Activated CD4-positive, alpha-beta T cell treated with anti-CD3 and anti-CD28 coated beads, Interleukin-2, Interleukin-6, amounts not matched to agents 100 ng/mL and 50 ng/mL, durations not matched to agents 16 hours and 8 hours (primary cell): ENCODE measurements around the gene DPP6.
"Not testable (repeated sequence)": the region's sequence is repeated elsewhere in the genome, so short reads cannot be mapped to it uniquely, and the experiment has no call there.

Experiments used
- DNase-seq: peaks from one replicate; pipeline ENCODE4 v3.0.0-alpha.2; 2020

DPP6 gene

DNA sequence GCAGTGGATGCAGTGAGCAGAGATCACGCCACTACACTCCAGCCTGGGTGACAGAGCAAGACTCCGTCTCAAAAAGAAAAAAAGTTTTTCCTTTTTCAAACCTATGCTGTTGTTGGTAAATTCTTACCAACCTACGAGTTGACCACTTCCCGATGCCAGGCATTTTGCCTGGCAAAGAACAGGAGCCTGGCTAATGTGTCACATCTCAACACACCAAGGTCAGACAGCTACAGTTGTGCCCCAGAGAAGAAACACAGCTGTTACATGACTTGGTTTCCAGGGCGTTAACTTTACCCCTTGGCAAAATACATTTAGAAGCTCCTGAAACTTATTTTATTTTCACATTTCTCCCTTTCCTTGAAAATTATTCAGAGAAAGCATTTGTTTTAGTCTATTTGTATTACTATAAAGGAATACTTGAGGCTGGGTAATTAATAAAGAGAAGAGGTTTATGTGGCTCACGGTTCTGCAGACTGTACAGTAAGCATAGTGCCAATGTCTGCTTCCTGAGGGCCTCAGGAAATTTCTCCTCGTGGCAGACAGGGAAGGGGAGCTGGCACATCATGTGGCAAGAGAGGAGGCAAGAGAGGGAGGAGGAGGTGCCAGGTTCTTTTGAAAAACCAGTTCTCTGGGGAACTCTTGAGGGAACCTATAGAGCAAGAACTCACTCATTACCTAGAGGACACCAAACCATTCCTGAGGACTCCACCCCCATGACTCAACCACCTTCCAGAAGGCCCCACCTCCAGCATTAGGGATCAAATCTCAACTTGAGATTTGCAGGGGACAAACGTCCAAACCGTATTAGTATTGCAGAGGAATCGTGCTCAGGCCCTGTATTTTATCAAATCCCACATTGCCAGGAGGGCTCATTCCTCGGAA, 867.4 kb downstream of the DPP6 start:
- no peak for DNase-seq

DNA sequence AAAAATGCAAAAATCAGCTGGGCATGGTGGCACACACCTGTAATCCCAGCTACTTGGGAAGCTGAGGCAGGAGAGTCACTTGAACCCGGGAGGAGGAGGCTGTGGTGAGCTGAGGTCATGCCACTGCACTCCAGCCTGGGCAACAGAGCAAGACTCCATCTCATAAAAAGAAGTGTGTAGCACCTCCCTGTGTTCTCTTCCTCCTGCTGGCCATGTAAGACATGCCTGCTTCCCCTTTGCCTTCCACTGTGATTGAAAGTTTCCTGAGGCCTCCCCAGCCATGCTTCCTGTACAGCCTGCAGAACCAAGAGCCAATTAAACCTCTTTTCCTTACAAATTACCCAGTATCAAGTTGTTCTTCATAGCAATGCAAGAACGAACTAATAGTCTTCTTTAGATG, 870.3 kb downstream of the DPP6 start:
- DNase-seq: not testable (repeated sequence)

DNA sequence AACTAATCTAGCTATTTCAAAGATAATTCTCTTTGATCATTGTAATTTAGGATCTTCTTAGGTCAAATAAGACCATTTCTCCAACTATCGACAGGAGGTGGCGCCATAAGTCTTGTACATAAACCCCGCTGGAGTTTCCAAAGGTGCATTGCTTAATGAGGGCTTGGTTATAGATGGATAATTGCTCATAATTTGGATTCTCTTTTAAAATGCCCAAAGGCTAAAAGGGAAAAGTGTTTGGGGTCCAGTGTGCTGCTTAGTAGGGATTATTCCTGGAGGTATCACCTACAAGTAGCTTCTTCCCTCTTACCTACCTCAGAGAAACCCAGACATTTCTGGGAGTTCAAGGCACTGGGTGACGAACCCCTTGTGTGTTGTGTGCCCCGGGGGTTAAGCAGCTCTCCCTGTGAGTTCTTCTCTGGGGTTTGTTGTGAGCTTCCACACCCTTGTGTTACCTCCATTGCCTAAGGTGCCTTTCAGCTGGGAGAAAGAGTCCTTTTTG, 875.5 kb downstream of the DPP6 start:
- DNase-seq: peak; percentile 81

DNA sequence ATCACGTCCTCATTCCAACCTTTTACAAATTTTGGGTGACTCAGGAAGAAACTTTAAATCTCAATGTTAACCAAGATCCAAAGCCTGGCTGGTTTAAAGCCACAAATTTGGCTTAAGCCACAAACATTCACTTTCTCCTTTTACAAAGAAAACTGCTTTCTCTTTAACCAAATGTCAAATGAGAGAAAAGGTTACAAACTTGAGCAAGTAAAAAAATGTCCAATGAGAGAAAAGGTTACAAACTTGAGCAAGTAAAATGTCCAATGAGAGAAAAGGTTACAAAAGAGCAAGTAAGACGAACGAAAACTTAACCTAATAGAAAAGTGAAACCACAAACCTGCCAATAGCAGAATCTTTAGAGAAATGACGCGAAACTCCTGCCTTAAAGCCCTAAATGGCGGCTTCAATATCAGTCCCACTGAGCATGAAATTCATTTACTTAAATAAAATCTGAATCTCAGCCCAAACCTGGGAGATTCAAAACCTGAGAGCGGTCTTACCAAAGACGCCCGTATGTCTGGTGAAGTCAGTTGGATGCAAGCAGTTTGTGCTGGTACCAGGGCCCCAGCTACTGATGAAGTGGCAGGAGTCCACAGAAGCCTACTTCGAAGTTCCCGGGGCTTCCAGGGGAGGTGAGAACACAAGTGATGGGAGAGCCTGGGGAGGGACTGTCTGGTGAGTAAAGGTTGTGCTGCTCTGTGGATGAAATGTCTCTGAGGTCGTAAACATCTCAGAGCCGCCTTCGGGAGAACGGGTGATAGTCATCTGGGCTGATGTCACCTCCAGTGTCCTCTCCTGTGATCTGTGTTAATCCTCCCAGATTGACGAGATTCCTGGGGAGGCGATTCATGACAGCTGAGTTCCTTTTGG, 876.2 kb downstream of the DPP6 start:
- peak; percentile 91 for DNase-seq

DNA sequence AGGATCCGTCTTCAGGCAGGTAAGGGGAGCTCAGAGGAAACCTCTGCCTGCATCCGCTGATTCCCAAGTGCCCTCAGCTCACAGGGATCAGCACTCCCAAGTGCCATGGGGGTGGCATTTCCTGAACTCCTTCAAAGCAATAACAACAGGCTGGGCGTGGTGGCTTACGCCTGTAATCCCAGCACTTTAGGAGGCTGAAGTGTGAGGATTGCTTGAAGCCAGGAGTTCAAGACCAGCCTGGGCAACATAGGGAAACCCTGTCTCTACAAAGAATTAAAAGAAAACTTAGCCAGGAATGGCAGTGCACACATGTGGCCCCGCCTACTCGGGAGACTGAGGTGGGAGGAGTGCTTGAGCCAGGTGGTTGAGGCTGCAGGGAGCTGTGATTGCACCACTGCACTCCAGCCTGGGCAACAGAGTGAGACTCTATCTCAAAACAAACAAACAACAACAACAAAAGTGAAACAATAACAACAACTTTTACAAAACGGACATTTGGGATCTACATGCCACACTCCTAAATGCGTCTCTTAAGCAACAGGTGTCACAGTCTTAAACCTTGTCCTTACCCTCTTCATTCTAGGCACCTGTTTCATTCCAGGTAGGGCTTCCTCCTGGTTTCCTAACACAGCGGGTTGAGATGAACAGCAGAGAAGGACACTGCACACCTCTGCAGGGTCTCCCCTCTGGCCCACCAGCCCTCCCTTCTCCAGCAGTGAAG, 877.0 kb downstream of the DPP6 start:
- DNase-seq: no peak

DNA sequence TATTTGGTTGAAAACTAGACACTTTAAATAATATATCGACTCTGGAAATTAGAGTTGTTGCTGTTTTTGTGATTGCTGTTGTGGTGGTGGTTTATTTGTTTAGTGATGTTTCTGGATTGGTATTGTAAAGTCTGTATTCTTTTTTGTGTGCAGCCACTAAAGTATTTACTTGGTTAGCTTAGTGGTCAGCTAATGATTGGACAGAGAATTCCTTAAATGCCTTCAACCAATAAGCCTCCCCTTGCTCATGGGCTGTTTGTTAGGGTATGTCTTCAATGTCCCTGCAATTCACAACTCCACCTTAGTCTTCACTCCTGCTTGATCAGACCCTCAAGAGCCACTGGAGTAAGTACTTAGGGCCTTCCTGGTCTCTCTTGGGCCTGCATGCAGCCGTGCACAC, 879.7 kb downstream of the DPP6 start:
- DNase-seq: no peak

DNA sequence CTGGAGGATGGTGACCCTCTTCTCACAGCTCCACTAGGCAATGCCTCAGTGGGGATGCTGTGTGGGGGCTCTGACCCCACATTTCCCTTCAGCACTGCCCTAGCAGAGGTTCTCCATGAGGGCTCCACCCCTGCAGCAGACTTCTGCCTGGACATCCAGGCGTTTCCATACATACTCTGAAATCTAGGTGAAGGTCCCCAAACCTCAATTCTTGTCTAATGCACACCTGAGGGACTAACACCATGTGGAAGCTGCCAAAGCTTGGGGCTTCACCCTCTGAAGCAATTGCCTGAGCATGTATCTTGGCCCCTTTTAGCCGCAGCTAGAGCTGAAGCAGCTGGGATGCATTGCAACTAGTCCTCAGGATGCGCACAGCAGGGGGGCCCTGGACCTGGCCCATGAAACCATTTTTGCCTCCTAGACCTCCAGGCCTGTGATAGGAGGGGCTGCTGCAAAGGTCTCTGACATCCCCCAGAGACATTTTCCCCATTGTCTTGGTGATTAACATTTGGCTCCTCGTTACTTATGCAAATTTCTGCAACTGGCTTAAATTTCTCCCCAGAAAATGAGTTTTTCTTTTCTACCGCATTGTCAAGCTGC, 882.3 kb downstream of the DPP6 start:
- DNase-seq: not testable (repeated sequence)

DNA sequence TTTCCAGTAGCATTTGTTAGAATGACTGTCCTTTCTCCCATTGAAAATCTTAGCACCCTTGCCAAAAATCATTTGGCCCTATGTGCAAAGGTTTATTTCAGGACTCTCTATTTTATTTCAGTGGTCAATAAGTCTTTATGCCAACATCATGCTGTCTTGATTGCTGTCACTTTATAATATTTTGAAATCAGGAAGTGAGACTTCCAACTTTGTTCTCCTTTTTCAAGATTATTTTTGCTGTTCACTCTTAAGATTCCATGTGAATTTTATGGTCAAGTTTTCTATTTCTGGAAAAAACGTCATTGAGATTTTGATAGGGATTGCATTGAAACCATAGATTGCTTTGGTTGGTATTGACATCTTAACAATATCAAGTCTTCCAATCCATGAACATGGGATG, 885.6 kb downstream of the DPP6 start:
- no peak for DNase-seq

DNA sequence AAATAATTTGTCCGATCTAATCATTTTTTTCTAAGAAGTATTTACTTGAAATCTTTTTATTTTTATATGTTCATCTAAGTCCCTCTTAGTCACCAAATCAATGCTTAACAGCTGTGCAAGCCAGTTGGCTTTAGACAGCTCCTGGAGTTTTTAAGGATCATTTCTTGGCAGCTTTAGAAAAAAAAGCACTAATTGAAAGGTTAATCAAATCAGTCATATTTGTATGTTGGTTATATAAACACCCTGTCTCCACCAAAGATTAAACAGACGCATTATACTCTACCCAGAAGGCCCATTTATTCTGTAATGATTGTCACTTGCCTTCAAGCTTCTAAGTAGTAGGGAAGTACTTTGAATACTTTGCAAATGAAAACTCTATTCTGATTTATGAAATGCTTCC, 890.5 kb downstream of the DPP6 start:
- DNase-seq: no peak
